K562 (cell line): ENCODE data around the gene INHA. TPM values are rescaled to one million over a fixed set of nuclear protein-coding genes. Genes with fewer than 3 reads are reported as not detected.

Source experiments
- CCNT2 ChIP-seq: IDR thresholded peaks from 2 replicates; pipeline ENCODE4 v1.6.1; 2011; ENCODE audit warnings: borderline replicate concordance, low read depth, mild to moderate bottlenecking, moderate library complexity, mixed read lengths, low read length; ENCODE audit not compliant: insufficient read length; ENCODE audit errors: extremely low read depth
- REST ChIP-seq, 2 experiments: fragments of 450-650 bp; formaldehyde crosslinking in 1 of 2; IDR thresholded peaks; 2 replicates each; pipeline versions ENCODE4 v1.4.0 to v1.6.1; 2014 to 2020; ENCODE audit warnings: mild to moderate bottlenecking in 2 of 2, borderline replicate concordance in 1 of 2, low read depth in 1 of 2
- SAFB ChIP-seq: fragments of 200-400 bp; formaldehyde crosslinking; IDR thresholded peaks from 2 replicates; pipeline ENCODE4 v1.6.1; 2017; ENCODE audit warnings: low read depth, low read length, borderline replicate concordance
- ZNF407 ChIP-seq: fragments of 450-650 bp; IDR thresholded peaks from 2 replicates; pipeline ENCODE4 v1.6.1; 2016; ENCODE audit warnings: low read depth
- polyA plus RNA-seq, 8 experiments: library from polyadenylated mRNA; depleted of rRNA in 4 of 8; stranded (reverse) in 5 of 8; unstranded in 3 of 8; fragments of >200 nt; fragmentation: Nextera tagmentation in 2 of 8; fragmentation: Illumina TruSeq in 1 of 8; extraction: Ambion mirVana in 2 of 8; extraction: Trizol in 1 of 8; gene quantifications; 2 replicates each; pipeline versions ENCODE4 v1.2.1 to v1.2.3, GENCODE V29; 2011 to 2014; ENCODE audit warnings: inconsistent platforms in 1 of 8, missing spikeins in 1 of 8
- total RNA-seq, 7 experiments: library from RNA; depleted of rRNA in 6 of 7; stranded (reverse); fragments of >200 nt in 6 of 7; fragmentation: Illumina TruSeq in 2 of 7; extraction: Trizol in 2 of 7; gene quantifications; 2 replicates each; pipeline versions ENCODE4 v1.2.1 to v1.2.3, GENCODE V29; 2011 to 2021; ENCODE audit warnings: low replicate concordance in 1 of 7
- TF ChIP-seq, protein P1 (sequence below): sonication (generic); formaldehyde crosslinking; IDR thresholded peaks from 2 replicates; pipeline ENCODE4 v1.8.0; 2022; ENCODE audit warnings: missing genetic modification reagents, mild to moderate bottlenecking, borderline replicate concordance
- TF ChIP-seq, protein P2 (sequence below): fragments of 450-650 bp; formaldehyde crosslinking; IDR thresholded peaks from 2 replicates; pipeline ENCODE4 v1.4.0; 2020; ENCODE audit warnings: mild to moderate bottlenecking, mixed read lengths

The INHA gene
- total and polyA plus RNA-seq, 9 of the 15 experiments (the other 6 are each of a cell fraction or from before 2014, with no cell fraction given): 0.07 to 1.9 (median 0.40) TPM

DNA sequence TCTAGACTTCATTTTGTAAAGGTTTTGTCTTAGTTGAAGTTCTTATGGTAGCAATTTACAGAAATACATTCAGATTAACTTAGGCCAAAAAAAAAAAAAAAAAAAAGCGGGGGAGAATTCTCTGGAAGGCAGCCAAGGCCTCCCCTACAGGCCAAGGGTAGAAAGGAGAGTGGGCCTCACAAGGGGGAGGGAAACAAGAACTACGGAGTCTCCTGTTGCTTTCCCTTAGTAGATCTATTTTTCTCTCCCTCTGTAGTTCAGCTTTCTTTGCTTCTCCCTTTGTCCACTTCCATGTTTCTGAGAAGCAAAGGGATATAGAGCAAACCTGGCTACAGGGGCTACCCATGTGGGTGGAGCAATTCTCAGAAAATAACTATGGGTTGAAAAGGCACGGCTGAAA is 23.1 kb downstream of the INHA start (continued):
- no peak for TF ChIP-seq REST (IDR thresholded peaks at IDR 0.05; ENCODE audit: borderline replicate concordance)
- TF ChIP-seq REST (CRISPR knock-in tag; IDR thresholded peaks at IDR 0.05; ENCODE audit: low read depth): no peak
- TF ChIP-seq, protein P1, sequence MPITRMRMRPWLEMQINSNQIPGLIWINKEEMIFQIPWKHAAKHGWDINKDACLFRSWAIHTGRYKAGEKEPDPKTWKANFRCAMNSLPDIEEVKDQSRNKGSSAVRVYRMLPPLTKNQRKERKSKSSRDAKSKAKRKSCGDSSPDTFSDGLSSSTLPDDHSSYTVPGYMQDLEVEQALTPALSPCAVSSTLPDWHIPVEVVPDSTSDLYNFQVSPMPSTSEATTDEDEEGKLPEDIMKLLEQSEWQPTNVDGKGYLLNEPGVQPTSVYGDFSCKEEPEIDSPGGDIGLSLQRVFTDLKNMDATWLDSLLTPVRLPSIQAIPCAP (CRISPR knock-in tag): no peak
- TF ChIP-seq, protein P2, sequence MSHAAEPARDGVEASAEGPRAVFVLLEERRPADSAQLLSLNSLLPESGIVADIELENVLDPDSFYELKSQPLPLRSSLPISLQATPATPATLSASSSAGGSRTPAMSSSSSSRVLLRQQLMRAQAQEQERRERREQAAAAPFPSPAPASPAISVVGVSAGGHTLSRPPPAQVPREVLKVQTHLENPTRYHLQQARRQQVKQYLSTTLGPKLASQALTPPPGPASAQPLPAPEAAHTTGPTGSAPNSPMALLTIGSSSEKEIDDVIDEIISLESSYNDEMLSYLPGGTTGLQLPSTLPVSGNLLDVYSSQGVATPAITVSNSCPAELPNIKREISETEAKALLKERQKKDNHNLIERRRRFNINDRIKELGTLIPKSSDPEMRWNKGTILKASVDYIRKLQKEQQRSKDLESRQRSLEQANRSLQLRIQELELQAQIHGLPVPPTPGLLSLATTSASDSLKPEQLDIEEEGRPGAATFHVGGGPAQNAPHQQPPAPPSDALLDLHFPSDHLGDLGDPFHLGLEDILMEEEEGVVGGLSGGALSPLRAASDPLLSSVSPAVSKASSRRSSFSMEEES: no peak
- no peak for TF ChIP-seq SAFB
- TF ChIP-seq CCNT2: no peak
- no peak for TF ChIP-seq ZNF407
